ENCODE measurements around the gene GRID1. TPM values are rescaled to one million over a fixed set of nuclear protein-coding genes. Genes with fewer than 3 reads are reported as not detected.

Gene GRID1
- polyA plus RNA-seq, 1 of the 3 experiments (the other 2 are of a cell fraction): 0.13 TPM

DNA sequence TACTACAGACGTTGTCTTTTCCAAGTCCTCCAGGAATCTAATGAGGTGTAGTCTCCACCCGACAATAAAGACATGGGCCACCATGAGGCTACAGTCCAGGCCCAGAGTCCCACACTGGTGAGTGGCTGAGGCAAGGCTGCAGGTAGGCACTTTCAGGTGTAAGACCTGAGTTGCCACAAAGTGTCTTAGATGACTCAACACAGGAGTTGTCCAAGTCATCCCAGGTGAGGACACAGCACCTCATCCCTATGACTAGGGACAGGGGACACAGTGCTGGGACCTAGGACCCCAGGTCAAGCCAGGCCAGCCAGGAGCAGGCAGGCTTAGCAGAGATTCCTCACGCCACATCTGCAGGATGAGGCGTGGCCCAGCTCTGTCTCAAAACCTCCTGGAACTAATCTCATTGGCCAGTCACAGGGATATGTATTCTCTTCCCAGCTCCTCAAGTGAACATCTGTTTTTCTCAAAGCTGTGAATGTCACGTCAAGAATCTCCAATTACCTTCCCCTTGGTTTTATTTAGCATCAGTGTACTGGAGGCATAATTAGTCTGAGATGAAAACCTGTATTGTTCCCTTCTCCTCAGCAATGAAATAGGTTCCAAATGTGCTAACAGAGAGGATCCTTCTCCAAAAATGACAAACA is 254.6 kb downstream of the GRID1 start:
- no peak for DNase-seq
- ChIA-PET CTCF (interaction anchor here (1.0 kb wide), 1 partner anchor 67 kb away, joined by 4 read pairs; no protein-coding TSS in a partner anchor), POLR2A (no interaction called here)
- TF ChIP-seq YY1 (IDR thresholded peaks at IDR 0.05; ENCODE audit: low read depth): no peak
- TF ChIP-seq, protein P1, sequence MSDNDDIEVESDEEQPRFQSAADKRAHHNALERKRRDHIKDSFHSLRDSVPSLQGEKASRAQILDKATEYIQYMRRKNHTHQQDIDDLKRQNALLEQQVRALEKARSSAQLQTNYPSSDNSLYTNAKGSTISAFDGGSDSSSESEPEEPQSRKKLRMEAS (IDR thresholded peaks at IDR 0.05; ENCODE audit: low read depth): no peak
- H3K9ac ChIP-seq: no peak overlapping the region
- no peaks in the 10 kb centered on the region for H3F3A ChIP-seq (replicated peaks; ENCODE audit: insufficient read depth)
- no peaks in the 10 kb centered on the region for H3K9me3 ChIP-seq
- H3K4me3 ChIP-seq (ENCODE audit: low read depth in 2 of 2, low read length in 1 of 2): no peak overlapping the region
- no peaks in the 10 kb centered on the region for H3K36me3 ChIP-seq (replicated peaks in 1 of 2; ENCODE audit: control insufficient read depth in 1 of 2, insufficient read depth in 2 of 2, low read length in 1 of 2)
- H3K4me2 ChIP-seq: no peak overlapping the region
- no peaks in the 10 kb centered on the region for H3K4me1 ChIP-seq (ENCODE audit: control insufficient read depth in 1 of 2, insufficient read depth in 2 of 2, low read depth in 1 of 2, low read length in 1 of 2)
- no peaks in the 10 kb centered on the region for H3K9me2 ChIP-seq
- WGBS (ENCODE audit: low lambda C conversion rate): 8% methylated on average over 4 of the region's 5 CpGs
- H2AFZ ChIP-seq (ENCODE audit: low read depth): no peak overlapping the region
- no peak overlapping the region for H3K27ac ChIP-seq (ENCODE audit: low read depth in 2 of 2, low read length in 1 of 2)
- H3K79me2 ChIP-seq (ENCODE audit: insufficient read depth): no peaks in the 10 kb centered on the region
- no peaks in the 10 kb centered on the region for H3K27me3 ChIP-seq (ENCODE audit: insufficient read depth)
- H4K20me1 ChIP-seq (ENCODE audit: insufficient read depth): no peaks in the 10 kb centered on the region

DNA sequence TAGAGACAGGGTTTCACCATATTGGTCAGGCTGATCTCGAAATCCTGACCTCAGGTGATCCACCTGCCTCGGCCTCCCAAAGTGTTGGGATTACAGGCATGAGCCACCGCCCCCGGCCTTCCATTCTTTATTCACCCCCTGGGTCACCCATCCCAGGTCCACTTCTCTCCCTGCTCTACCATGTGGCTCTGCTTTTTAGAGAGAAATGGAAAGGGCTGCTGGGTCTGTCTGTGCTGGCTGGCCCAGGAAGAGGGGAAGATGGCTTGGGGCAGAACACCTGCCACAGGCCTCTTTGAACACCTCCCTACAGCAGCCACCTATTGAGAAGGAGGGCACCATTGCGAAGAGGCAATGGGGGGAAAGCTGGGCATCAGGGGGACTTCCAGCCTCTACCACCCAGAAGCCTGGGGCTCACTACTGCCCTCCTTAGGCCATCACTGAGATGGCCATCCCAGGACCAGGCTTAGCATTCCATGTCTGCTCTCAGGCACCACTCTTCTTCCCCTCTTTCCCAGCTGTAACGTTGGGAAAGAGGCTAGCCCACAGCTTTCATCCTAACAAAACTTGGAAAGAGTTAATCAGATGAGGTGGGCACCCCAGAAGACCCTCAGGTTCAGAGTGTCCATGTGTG is 256.3 kb downstream of the GRID1 start:
- no peaks in the 10 kb centered on the region for H4K20me1 ChIP-seq (ENCODE audit: insufficient read depth)
- no peaks in the 10 kb centered on the region for H3K27me3 ChIP-seq (ENCODE audit: insufficient read depth)
- H3K36me3 ChIP-seq (replicated peaks in 1 of 2; ENCODE audit: control insufficient read depth in 1 of 2, insufficient read depth in 2 of 2, low read length in 1 of 2): no peaks in the 10 kb centered on the region
- CTCF ChIA-PET: interaction anchor here (1.0 to 1.5 kb wide), 2 partner anchors 10 to 266 kb away, joined by 3 to 5 read pairs; no protein-coding TSS in a partner anchor
- WGBS (ENCODE audit: low lambda C conversion rate): 38% methylated on average over 4 of the region's 6 CpGs
- H3K9me2 ChIP-seq: no peaks in the 10 kb centered on the region
- H3K4me2 ChIP-seq: no peak overlapping the region
- no peak for DNase-seq
- H3K79me2 ChIP-seq (ENCODE audit: insufficient read depth): no peaks in the 10 kb centered on the region
- no peak for TF ChIP-seq NFIC (IDR thresholded peaks at IDR 0.05; ENCODE audit: borderline replicate concordance)
- no peak overlapping the region for H3K9ac ChIP-seq
- no peak overlapping the region for H3K27ac ChIP-seq (ENCODE audit: low read depth in 2 of 2, low read length in 1 of 2)
- POLR2A ChIA-PET: no interaction called here
- H3F3A ChIP-seq (replicated peaks; ENCODE audit: insufficient read depth): no peaks in the 10 kb centered on the region
- H2AFZ ChIP-seq (ENCODE audit: low read depth): no peak overlapping the region
- no peaks in the 10 kb centered on the region for H3K9me3 ChIP-seq
- H3K4me3 ChIP-seq (ENCODE audit: low read depth in 2 of 2, low read length in 1 of 2): no peak overlapping the region
- H3K4me1 ChIP-seq (ENCODE audit: control insufficient read depth in 1 of 2, insufficient read depth in 2 of 2, low read depth in 1 of 2, low read length in 1 of 2): no peaks in the 10 kb centered on the region; a peak in 1 of 4 replicates

DNA sequence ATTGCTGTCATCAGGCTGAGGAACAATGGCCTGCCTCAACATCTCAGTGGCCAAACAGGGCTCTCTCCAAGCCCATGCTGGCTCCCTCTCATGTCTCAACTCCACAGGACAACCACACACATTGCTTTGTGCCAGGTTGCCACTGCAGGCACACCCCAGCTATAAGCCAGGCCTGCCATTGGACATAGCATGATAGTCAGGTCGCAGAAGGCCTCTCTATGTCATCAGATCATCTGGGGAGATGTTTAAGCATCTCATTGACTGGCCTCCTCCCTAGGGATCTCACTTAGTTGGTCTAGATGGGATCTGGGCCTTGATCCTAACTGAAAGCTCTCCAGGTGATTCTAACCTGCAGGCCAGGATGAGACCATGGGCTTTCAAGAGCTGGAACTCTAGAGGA is 257.2 kb downstream of the GRID1 start:
- Histone ChIP-seq H3K36me3 (replicated peaks in 1 of 2; ENCODE audit: control insufficient read depth in 1 of 2, insufficient read depth in 2 of 2, low read length in 1 of 2) (no peaks in the 10 kb centered on the region), H3K9me2 (no peaks in the 10 kb centered on the region), H3K4me3 (ENCODE audit: low read depth in 2 of 2, low read length in 1 of 2) (no peak overlapping the region), H3K4me2 (no peak overlapping the region), H3K9me3 (no peaks in the 10 kb centered on the region), H2AFZ (ENCODE audit: low read depth) (no peak overlapping the region), H3K79me2 (ENCODE audit: insufficient read depth) (no peaks in the 10 kb centered on the region), H3K27me3 (ENCODE audit: insufficient read depth) (no peaks in the 10 kb centered on the region), H3K4me1 (ENCODE audit: control insufficient read depth in 1 of 2, insufficient read depth in 2 of 2, low read depth in 1 of 2, low read length in 1 of 2) (no peaks in the 10 kb centered on the region; a peak in 1 of 4 replicates), H3K9ac (no peak overlapping the region), H4K20me1 (ENCODE audit: insufficient read depth) (no peaks in the 10 kb centered on the region), H3F3A (replicated peaks; ENCODE audit: insufficient read depth) (no peaks in the 10 kb centered on the region), H3K27ac (ENCODE audit: low read depth in 2 of 2, low read length in 1 of 2) (no peak overlapping the region)
- WGBS (ENCODE audit: low lambda C conversion rate): 0% methylated on average over 1 of the region's 1 CpG
- CTCF ChIA-PET: interaction anchor here (1.0 to 1.5 kb wide), 2 partner anchors 9 to 267 kb away, joined by 3 to 5 read pairs; no protein-coding TSS in a partner anchor
- POLR2A ChIA-PET: no interaction called here
- no peak for DNase-seq
- TF ChIP-seq, protein P2, sequence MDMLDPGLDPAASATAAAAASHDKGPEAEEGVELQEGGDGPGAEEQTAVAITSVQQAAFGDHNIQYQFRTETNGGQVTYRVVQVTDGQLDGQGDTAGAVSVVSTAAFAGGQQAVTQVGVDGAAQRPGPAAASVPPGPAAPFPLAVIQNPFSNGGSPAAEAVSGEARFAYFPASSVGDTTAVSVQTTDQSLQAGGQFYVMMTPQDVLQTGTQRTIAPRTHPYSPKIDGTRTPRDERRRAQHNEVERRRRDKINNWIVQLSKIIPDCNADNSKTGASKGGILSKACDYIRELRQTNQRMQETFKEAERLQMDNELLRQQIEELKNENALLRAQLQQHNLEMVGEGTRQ (IDR thresholded peaks at IDR 0.05; ENCODE audit: borderline replicate concordance, low read depth, low read length): no peak
- TF ChIP-seq, protein P3, sequence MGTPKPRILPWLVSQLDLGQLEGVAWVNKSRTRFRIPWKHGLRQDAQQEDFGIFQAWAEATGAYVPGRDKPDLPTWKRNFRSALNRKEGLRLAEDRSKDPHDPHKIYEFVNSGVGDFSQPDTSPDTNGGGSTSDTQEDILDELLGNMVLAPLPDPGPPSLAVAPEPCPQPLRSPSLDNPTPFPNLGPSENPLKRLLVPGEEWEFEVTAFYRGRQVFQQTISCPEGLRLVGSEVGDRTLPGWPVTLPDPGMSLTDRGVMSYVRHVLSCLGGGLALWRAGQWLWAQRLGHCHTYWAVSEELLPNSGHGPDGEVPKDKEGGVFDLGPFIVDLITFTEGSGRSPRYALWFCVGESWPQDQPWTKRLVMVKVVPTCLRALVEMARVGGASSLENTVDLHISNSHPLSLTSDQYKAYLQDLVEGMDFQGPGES (IDR thresholded peaks at IDR 0.05; ENCODE audit: low read depth, low read length): no peak
- TF ChIP-seq, protein P4, sequence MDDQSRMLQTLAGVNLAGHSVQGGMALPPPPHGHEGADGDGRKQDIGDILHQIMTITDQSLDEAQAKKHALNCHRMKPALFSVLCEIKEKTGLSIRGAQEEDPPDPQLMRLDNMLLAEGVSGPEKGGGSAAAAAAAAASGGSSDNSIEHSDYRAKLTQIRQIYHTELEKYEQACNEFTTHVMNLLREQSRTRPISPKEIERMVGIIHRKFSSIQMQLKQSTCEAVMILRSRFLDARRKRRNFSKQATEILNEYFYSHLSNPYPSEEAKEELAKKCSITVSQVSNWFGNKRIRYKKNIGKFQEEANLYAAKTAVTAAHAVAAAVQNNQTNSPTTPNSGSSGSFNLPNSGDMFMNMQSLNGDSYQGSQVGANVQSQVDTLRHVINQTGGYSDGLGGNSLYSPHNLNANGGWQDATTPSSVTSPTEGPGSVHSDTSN (IDR thresholded peaks at IDR 0.05): no peak
- no peak for TF ChIP-seq ELF1 (IDR thresholded peaks at IDR 0.05)
- TF ChIP-seq, protein P5, sequence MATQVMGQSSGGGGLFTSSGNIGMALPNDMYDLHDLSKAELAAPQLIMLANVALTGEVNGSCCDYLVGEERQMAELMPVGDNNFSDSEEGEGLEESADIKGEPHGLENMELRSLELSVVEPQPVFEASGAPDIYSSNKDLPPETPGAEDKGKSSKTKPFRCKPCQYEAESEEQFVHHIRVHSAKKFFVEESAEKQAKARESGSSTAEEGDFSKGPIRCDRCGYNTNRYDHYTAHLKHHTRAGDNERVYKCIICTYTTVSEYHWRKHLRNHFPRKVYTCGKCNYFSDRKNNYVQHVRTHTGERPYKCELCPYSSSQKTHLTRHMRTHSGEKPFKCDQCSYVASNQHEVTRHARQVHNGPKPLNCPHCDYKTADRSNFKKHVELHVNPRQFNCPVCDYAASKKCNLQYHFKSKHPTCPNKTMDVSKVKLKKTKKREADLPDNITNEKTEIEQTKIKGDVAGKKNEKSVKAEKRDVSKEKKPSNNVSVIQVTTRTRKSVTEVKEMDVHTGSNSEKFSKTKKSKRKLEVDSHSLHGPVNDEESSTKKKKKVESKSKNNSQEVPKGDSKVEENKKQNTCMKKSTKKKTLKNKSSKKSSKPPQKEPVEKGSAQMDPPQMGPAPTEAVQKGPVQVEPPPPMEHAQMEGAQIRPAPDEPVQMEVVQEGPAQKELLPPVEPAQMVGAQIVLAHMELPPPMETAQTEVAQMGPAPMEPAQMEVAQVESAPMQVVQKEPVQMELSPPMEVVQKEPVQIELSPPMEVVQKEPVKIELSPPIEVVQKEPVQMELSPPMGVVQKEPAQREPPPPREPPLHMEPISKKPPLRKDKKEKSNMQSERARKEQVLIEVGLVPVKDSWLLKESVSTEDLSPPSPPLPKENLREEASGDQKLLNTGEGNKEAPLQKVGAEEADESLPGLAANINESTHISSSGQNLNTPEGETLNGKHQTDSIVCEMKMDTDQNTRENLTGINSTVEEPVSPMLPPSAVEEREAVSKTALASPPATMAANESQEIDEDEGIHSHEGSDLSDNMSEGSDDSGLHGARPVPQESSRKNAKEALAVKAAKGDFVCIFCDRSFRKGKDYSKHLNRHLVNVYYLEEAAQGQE (IDR thresholded peaks at IDR 0.05; ENCODE audit: low read depth, low read length): no peak
- TF ChIP-seq, protein P6, sequence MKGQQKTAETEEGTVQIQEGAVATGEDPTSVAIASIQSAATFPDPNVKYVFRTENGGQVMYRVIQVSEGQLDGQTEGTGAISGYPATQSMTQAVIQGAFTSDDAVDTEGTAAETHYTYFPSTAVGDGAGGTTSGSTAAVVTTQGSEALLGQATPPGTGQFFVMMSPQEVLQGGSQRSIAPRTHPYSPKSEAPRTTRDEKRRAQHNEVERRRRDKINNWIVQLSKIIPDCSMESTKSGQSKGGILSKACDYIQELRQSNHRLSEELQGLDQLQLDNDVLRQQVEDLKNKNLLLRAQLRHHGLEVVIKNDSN (IDR thresholded peaks at IDR 0.05; ENCODE audit: borderline replicate concordance, low read depth): no peak
- no peak for TF ChIP-seq SMC3 (IDR thresholded peaks at IDR 0.05; ENCODE audit: low read depth, low read length)
- TF ChIP-seq GABPA (IDR thresholded peaks at IDR 0.05; ENCODE audit: low read depth): no peak
- no peak for TF ChIP-seq TCF12 (IDR thresholded peaks at IDR 0.05)
